ENCODE results near the gene SLIT1.
A peak's percentile ranks its signal among the peaks of the same experiment; 100 is the strongest.

The SLIT1 gene

GRCh38 chr10:97199152-97199551, 13.4 kb upstream of the SLIT1 start:
- DNase-seq, result no peak

- DNase-seq, result no peak
Measured at GRCh38 chr10:97197030-97197500, 11.3 kb upstream of the SLIT1 start.

- DNase-seq, result peak; percentile 71
Measured at GRCh38 chr10:97196223-97197029, 10.7 kb upstream of the SLIT1 start.

GRCh38 chr10:97195706-97196222, 10.0 kb upstream of the SLIT1 start:
- no peak for DNase-seq

GRCh38 chr10:97192952-97193435, 7.2 kb upstream of the SLIT1 start:
- no peak for DNase-seq

GRCh38 chr10:97190450-97190849, 4.7 kb upstream of the SLIT1 start:
- DNase-seq, result no peak

- DNase-seq, result peak; percentile 62
Measured at GRCh38 chr10:97188261-97188711, 2.5 kb upstream of the SLIT1 start.

GRCh38 chr10:97186911-97187310, 1.2 kb upstream of the SLIT1 start:
- DNase-seq, result no peak

GRCh38 chr10:97184971-97185325, 811 bp downstream of the SLIT1 start:
- no peak for DNase-seq

GRCh38 chr10:97183314-97183713, 2.4 kb downstream of the SLIT1 start:
- no peak for DNase-seq

GRCh38 chr10:97182288-97182990, 3.3 kb downstream of the SLIT1 start:
- no peak for DNase-seq

- DNase-seq, result no peak
Measured at GRCh38 chr10:97180986-97181385, 4.8 kb downstream of the SLIT1 start.

- DNase-seq, result no peak
Measured at GRCh38 chr10:97180363-97180755, 5.4 kb downstream of the SLIT1 start.

GRCh38 chr10:97179731-97180362, 5.9 kb downstream of the SLIT1 start:
- peak; percentile 76 for DNase-seq

- no peak for DNase-seq
Measured at GRCh38 chr10:97179311-97179710, 6.4 kb downstream of the SLIT1 start.

GRCh38 chr10:97178074-97178473, 7.7 kb downstream of the SLIT1 start:
- DNase-seq, result no peak

- DNase-seq, result no peak
Measured at GRCh38 chr10:97176226-97176625, 9.5 kb downstream of the SLIT1 start.

GRCh38 chr10:97175586-97175985, 10.2 kb downstream of the SLIT1 start:
- DNase-seq, result no peak

GRCh38 chr10:97174941-97175340, 10.8 kb downstream of the SLIT1 start:
- DNase-seq, result no peak

GRCh38 chr10:97174276-97174775, 11.4 kb downstream of the SLIT1 start:
- DNase-seq, result no peak

GRCh38 chr10:97173036-97173435, 12.7 kb downstream of the SLIT1 start:
- DNase-seq, result no peak

GRCh38 chr10:97171001-97171400, 14.8 kb downstream of the SLIT1 start:
- DNase-seq, result no peak

Data from NCI-H1694 (cell line).